Suprapubic skin (tissue), 3 donors: ENCODE results near the gene ZNF12.

Experiments used
- POLR2A ChIP-seq, 2 donors: fragments of 450-650 bp; IDR thresholded peaks; one replicate each; pipeline ENCODE4 v1.6.1; 2017; ENCODE audit warnings: antibody characterized with exemption in 2 of 2, mild to moderate bottlenecking in 2 of 2, moderate library complexity in 2 of 2
- TF ChIP-seq, protein P1 (sequence below), 2 donors: fragments of 200-600 bp in 1 of 2; fragments of 450-650 bp in 1 of 2; sonication (generic) in 1 of 2; IDR thresholded peaks; one replicate each; pipeline ENCODE4 v1.5.1; 2016 to 2019; ENCODE audit warnings: antibody characterized with exemption in 2 of 2, mild to moderate bottlenecking in 1 of 2, moderate library complexity in 1 of 2

DNA sequence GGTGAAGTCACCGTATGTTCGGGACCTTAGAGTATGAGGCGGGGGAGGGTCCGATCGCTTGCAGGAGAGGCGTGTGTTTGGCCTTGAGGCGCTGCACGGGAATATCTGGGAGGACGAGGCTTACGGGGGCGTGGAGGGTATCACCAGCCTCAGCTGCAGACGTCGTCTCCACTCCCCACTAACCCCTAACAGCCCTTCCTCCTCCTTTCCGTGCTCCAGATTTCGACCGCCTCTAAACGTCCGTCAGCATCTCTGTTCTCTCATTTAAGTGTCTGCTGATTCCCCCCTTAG lies 23.5 kb upstream of the ZNF12 start:
- TF ChIP-seq, protein P1, sequence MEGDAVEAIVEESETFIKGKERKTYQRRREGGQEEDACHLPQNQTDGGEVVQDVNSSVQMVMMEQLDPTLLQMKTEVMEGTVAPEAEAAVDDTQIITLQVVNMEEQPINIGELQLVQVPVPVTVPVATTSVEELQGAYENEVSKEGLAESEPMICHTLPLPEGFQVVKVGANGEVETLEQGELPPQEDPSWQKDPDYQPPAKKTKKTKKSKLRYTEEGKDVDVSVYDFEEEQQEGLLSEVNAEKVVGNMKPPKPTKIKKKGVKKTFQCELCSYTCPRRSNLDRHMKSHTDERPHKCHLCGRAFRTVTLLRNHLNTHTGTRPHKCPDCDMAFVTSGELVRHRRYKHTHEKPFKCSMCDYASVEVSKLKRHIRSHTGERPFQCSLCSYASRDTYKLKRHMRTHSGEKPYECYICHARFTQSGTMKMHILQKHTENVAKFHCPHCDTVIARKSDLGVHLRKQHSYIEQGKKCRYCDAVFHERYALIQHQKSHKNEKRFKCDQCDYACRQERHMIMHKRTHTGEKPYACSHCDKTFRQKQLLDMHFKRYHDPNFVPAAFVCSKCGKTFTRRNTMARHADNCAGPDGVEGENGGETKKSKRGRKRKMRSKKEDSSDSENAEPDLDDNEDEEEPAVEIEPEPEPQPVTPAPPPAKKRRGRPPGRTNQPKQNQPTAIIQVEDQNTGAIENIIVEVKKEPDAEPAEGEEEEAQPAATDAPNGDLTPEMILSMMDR (IDR thresholded peaks at IDR 0.05): no peak
- TF ChIP-seq POLR2A (IDR thresholded peaks at IDR 0.05): no peak
